Measurements from ENCODE around the gene MMP10.

DNA sequence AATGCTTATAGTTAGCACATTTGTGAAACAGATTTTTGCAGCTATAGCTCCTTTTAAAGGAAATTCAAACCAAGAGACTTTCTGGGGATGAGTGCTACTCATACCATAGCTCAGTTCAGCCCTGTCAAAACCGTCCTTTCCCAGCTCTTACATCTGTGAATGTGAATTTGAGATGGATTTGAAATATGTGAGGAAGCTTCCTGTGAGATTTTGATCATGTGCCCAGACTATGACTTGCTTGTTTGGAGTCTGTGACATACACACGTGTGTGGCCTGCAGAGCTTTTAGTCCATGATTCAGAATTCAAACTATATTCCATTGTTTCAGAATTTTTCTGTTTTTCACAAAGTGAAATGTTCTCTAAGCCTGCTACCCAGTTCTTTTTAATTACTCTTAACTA lies 21.9 kb upstream of the MMP10 start:
- TF ChIP-seq, protein P1, sequence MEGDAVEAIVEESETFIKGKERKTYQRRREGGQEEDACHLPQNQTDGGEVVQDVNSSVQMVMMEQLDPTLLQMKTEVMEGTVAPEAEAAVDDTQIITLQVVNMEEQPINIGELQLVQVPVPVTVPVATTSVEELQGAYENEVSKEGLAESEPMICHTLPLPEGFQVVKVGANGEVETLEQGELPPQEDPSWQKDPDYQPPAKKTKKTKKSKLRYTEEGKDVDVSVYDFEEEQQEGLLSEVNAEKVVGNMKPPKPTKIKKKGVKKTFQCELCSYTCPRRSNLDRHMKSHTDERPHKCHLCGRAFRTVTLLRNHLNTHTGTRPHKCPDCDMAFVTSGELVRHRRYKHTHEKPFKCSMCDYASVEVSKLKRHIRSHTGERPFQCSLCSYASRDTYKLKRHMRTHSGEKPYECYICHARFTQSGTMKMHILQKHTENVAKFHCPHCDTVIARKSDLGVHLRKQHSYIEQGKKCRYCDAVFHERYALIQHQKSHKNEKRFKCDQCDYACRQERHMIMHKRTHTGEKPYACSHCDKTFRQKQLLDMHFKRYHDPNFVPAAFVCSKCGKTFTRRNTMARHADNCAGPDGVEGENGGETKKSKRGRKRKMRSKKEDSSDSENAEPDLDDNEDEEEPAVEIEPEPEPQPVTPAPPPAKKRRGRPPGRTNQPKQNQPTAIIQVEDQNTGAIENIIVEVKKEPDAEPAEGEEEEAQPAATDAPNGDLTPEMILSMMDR (IDR thresholded peaks at IDR 0.05), result no peak
- no peak for TF ChIP-seq POLR2A (IDR thresholded peaks at IDR 0.05)

Measured in uterus (tissue), 2 donors.